Caco-2 (cell line): Measurements from ENCODE around the gene PLCB1. TPM values are rescaled to one million over a fixed set of nuclear protein-coding genes. Genes with fewer than 3 reads are reported as not detected.

Experiments
- BruUV-seq: library from RNA; stranded (reverse); fragments of 400-500 nt; replicated peaks from 2 replicates; lab custom pipeline; 2021; lab: Mats Ljungman, UMichigan
- CTCF ChIA-PET: fragments of 300-600 bp; sonication (Branson Sonifier 250); formaldehyde crosslinking; loops from one replicate; lab custom pipeline; 2022; ENCODE audit warnings: antibody characterized with exemption; lab: Charles Lee
- POLR2A ChIA-PET: fragments of 300-600 bp; sonication (Branson Sonifier 250); formaldehyde crosslinking; loops from one replicate; lab custom pipeline; 2022; ENCODE audit warnings: antibody characterized with exemption; lab: Charles Lee
- DNase-seq, 2 experiments: peaks; one replicate each; pipeline versions ENCODE4 v3.0.0 to v3.0.0-alpha.2; 2020 to 2022
- H3K27me3 ChIP-seq: replicated peaks from 2 replicates; pipeline ENCODE4 v1.6.0; 2011; ENCODE audit warnings: low read length; ENCODE audit not compliant: control insufficient read depth, insufficient read depth
- H3K36me3 ChIP-seq: 2 replicates; pipeline ENCODE4 v1.5.1; 2011; ENCODE audit warnings: low read length; ENCODE audit not compliant: control insufficient read depth, insufficient read depth
- H3K4me1 ChIP-seq: fragments of 250-450 bp; sonication (Bioruptor Pico); 2 replicates; pipeline ENCODE4 v1.5.1; 2020; ENCODE audit warnings: mild to moderate bottlenecking
- H3K4me3 ChIP-seq: 2 replicates; pipeline ENCODE4 v1.5.1; 2011; ENCODE audit warnings: low read depth, mild to moderate bottlenecking, control low read depth, low read length
- H3K9me3 ChIP-seq: fragments of 250-450 bp; sonication (Bioruptor Pico); 2 replicates; pipeline ENCODE4 v1.5.1; 2020; ENCODE audit warnings: mild to moderate bottlenecking, moderate library complexity
- H3K27ac Mint-ChIP-seq: one replicate; pipeline ENCODE4 v1.8.0; 2022; ENCODE audit warnings: mixed read lengths; ENCODE audit not compliant: unreplicated experiment
- H3K27me3 Mint-ChIP-seq: one replicate; pipeline ENCODE4 v1.8.0; 2022; ENCODE audit warnings: mixed read lengths; ENCODE audit not compliant: insufficient read depth, unreplicated experiment
- H3K36me3 Mint-ChIP-seq: one replicate; pipeline ENCODE4 v1.8.0; 2022; ENCODE audit warnings: mild to moderate bottlenecking, mixed read lengths; ENCODE audit not compliant: insufficient read depth, unreplicated experiment
- H3K4me1 Mint-ChIP-seq: one replicate; pipeline ENCODE4 v1.8.0; 2022; ENCODE audit warnings: low read depth, mixed read lengths; ENCODE audit not compliant: unreplicated experiment
- H3K4me3 Mint-ChIP-seq: one replicate; pipeline ENCODE4 v1.8.0; 2022; ENCODE audit warnings: mild to moderate bottlenecking, moderate library complexity, mixed read lengths; ENCODE audit not compliant: unreplicated experiment
- H3K9me3 Mint-ChIP-seq: one replicate; pipeline ENCODE4 v1.8.0; 2022; ENCODE audit warnings: mixed read lengths; ENCODE audit not compliant: unreplicated experiment
- CTCF ChIP-seq, 2 experiments: fragments of 200-600 bp in 1 of 2; IDR thresholded peaks; 1 replicate in 1 of 2; 2 replicates in 1 of 2; pipeline versions ENCODE4 v1.5.1 to v1.8.0; 2011 to 2022; ENCODE audit warnings: antibody characterized with exemption in 1 of 2, control low read depth in 1 of 2, inconsistent platforms in 1 of 2, low read depth in 1 of 2, low read length in 1 of 2, mild to moderate bottlenecking in 1 of 2, moderate library complexity in 1 of 2; ENCODE audit not compliant: insufficient read depth in 1 of 2, severe bottlenecking in 1 of 2, unreplicated experiment in 1 of 2
- intact Hi-C: fragments of 100-400 bp; cut with micrococcal nuclease; formaldehyde crosslinking; loops from one replicate; pipeline ENCODE4 v1.10.0; 2022; ENCODE audit not compliant: unreplicated experiment
- total RNA-seq: library from RNA; stranded (reverse); gene quantifications from 2 replicates; pipeline ENCODE4 v1.2.3, GENCODE V29; 2022

Gene PLCB1
- total RNA-seq, 1 experiment from 2014 or later: 105 TPM

GRCh38 chr20:8901237-8902025, 769.4 kb downstream of the PLCB1 start:
- Histone ChIP-seq H3K9me3 (peaks cover 2% of the 10 kb centered on the region; the same call in 1 of the 2 replicates), H3K4me1 (no peaks in the 10 kb centered on the region), H3K4me3 (no peak overlapping the region), H3K36me3 (no peaks in the 10 kb centered on the region), H3K27me3 (no peaks in the 10 kb centered on the region)
- Mint-ChIP-seq H3K4me3 (no peak overlapping the region), H3K4me1 (no peaks in the 10 kb centered on the region), H3K27me3 (no peaks in the 10 kb centered on the region), H3K36me3 (no peaks in the 10 kb centered on the region), H3K9me3 (no peaks in the 10 kb centered on the region), H3K27ac (no peak overlapping the region)
- ChIA-PET CTCF (no interaction called here), POLR2A (no interaction called here)
- intact Hi-C loops: no loop called here
- no peak for DNase-seq
- TF ChIP-seq CTCF (IDR thresholded peaks at IDR 0.05; ENCODE audit: insufficient read depth in 1 of 2, low read depth in 1 of 2, low read length in 1 of 2, severe bottlenecking in 1 of 2, unreplicated experiment in 1 of 2): no peak
- no TSS peak for BruUV-seq

GRCh38 chr20:8903655-8904605, 771.9 kb downstream of the PLCB1 start:
- no peaks in the 10 kb centered on the region for H3K36me3 Mint-ChIP-seq
- Histone ChIP-seq H3K4me1 (no peaks in the 10 kb centered on the region), H3K9me3 (no peaks in the 10 kb centered on the region), H3K27me3 (no peaks in the 10 kb centered on the region), H3K4me3 (no peak overlapping the region), H3K36me3 (no peaks in the 10 kb centered on the region)
- no peak for DNase-seq
- H3K27ac Mint-ChIP-seq: no peak overlapping the region
- intact Hi-C loops: no loop called here
- H3K9me3 Mint-ChIP-seq: no peaks in the 10 kb centered on the region
- TF ChIP-seq CTCF (IDR thresholded peaks at IDR 0.05; ENCODE audit: insufficient read depth in 1 of 2, low read depth in 1 of 2, low read length in 1 of 2, severe bottlenecking in 1 of 2, unreplicated experiment in 1 of 2): no peak
- ChIA-PET POLR2A (no interaction called here), CTCF (no interaction called here)
- H3K4me3 Mint-ChIP-seq: no peak overlapping the region
- no peaks in the 10 kb centered on the region for H3K4me1 Mint-ChIP-seq
- H3K27me3 Mint-ChIP-seq: no peaks in the 10 kb centered on the region
- BruUV-seq: no TSS peak

DNA sequence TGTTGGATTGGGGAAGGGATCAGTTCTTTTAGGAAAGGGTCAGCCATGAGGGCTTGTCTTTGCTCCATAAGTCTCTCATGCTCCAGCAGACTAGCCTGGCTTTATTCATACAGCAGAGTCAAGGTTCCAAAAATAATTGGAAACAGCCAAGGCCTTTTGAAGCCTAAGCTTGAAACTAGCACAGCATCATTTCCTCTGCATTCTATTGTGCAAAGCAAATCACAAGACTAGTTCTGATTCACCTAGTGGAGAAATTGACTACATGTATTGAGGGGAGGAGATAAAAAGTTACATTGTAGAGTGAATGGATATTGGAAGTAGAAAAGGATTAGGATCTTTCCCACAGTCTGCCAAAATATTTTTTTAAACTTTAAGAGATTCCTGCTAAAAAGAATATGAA, 777.5 kb downstream of the PLCB1 start:
- H3K36me3 Mint-ChIP-seq: no peaks in the 10 kb centered on the region
- intact Hi-C loops: no loop called here
- no peak overlapping the region for H3K4me3 Mint-ChIP-seq
- no peak for TF ChIP-seq CTCF (IDR thresholded peaks at IDR 0.05; ENCODE audit: insufficient read depth in 1 of 2, low read depth in 1 of 2, low read length in 1 of 2, severe bottlenecking in 1 of 2, unreplicated experiment in 1 of 2)
- H3K4me1 Mint-ChIP-seq: no peaks in the 10 kb centered on the region
- Histone ChIP-seq H3K27me3 (no peaks in the 10 kb centered on the region), H3K4me1 (no peaks in the 10 kb centered on the region), H3K36me3 (no peaks in the 10 kb centered on the region), H3K9me3 (peaks cover 2% of the 10 kb centered on the region; the same call in 1 of the 2 replicates), H3K4me3 (no peak overlapping the region)
- no TSS peak for BruUV-seq
- CTCF ChIA-PET: no interaction called here
- no peak for DNase-seq
- POLR2A ChIA-PET: no interaction called here
- peaks cover 3% of the 10 kb centered on the region for H3K27me3 Mint-ChIP-seq
- H3K9me3 Mint-ChIP-seq: peaks cover 3% of the 10 kb centered on the region
- H3K27ac Mint-ChIP-seq: no peak overlapping the region
